HEK293 (cell line): ENCODE measurements around the gene SLC28A3.

Source experiments
- OVOL3 ChIP-seq: fragments of 450-650 bp; formaldehyde crosslinking; IDR thresholded peaks from 2 replicates; pipeline ENCODE4 v1.5.1; 2016; ENCODE audit warnings: missing biosample characterization, missing genetic modification characterization
- REST ChIP-seq: fragments of 450-650 bp; formaldehyde crosslinking; IDR thresholded peaks from 2 replicates; pipeline ENCODE4 v1.5.1; 2016; ENCODE audit warnings: missing biosample characterization, missing genetic modification characterization

GRCh38 chr9:84304166-84304565 lies 36.4 kb downstream of the SLC28A3 start:
- no peak for TF ChIP-seq OVOL3
- no peak for TF ChIP-seq REST (tag by site-specific recombination)
